DOHH2 (cell line): ENCODE data around the gene PLS3.

Experiments used
- H3F3A ChIP-seq: fragments of 200-600 bp; sonication (generic), shearing (Covaris generic); 2 replicates; pipeline ENCODE4 v1.6.0; 2016; ENCODE audit warnings: antibody characterized with exemption, mild to moderate bottlenecking; ENCODE audit not compliant: control insufficient read depth, insufficient read depth
- H3K27ac ChIP-seq: fragments of 200-600 bp; sonication (generic); 2 replicates; pipeline ENCODE4 v1.5.1; 2014; ENCODE audit warnings: low read depth, mild to moderate bottlenecking, low read length, moderate library complexity
- H3K27me3 ChIP-seq: fragments of 200-600 bp; sonication (generic); 2 replicates; pipeline ENCODE4 v1.6.1; 2014; ENCODE audit warnings: mild to moderate bottlenecking, low read length, mixed read lengths; ENCODE audit not compliant: control insufficient read depth
- H3K36me3 ChIP-seq: fragments of 200-600 bp; sonication (generic); 2 replicates; pipeline ENCODE4 v1.6.1; 2014; ENCODE audit warnings: mild to moderate bottlenecking, low read length, moderate library complexity, mixed read lengths; ENCODE audit not compliant: control insufficient read depth
- H3K4me1 ChIP-seq: fragments of 200-600 bp; sonication (generic); 2 replicates; pipeline ENCODE4 v1.6.1; 2014; ENCODE audit warnings: mild to moderate bottlenecking, low read length, mixed read lengths; ENCODE audit not compliant: control insufficient read depth
- H3K4me2 ChIP-seq: fragments of 200-600 bp; sonication (generic); 2 replicates; pipeline ENCODE4 v1.6.0; 2014; ENCODE audit warnings: mild to moderate bottlenecking, low read length, moderate library complexity
- H3K4me3 ChIP-seq: fragments of 200-600 bp; sonication (generic); 2 replicates; pipeline ENCODE4 v1.5.1; 2014; ENCODE audit warnings: mild to moderate bottlenecking, low read length, mixed read lengths
- H3K79me2 ChIP-seq: fragments of 200-600 bp; sonication (generic); 2 replicates; pipeline ENCODE4 v1.6.1; 2014; ENCODE audit warnings: mild to moderate bottlenecking, low read length, mixed read lengths; ENCODE audit not compliant: control insufficient read depth
- H3K9me2 ChIP-seq: fragments of 200-600 bp; sonication (generic); replicated peaks from 2 replicates; pipeline ENCODE4 v1.6.1; 2014; ENCODE audit warnings: mild to moderate bottlenecking, low read length, mixed read lengths; ENCODE audit not compliant: control insufficient read depth
- H3K9me3 ChIP-seq: fragments of 200-600 bp; sonication (generic); 2 replicates; pipeline ENCODE4 v1.6.1; 2014; ENCODE audit warnings: antibody characterized with exemption, low read length, mixed read lengths; ENCODE audit not compliant: control insufficient read depth, insufficient read depth
- H4K20me1 ChIP-seq: fragments of 200-600 bp; sonication (generic); 2 replicates; pipeline ENCODE4 v1.6.0; 2014; ENCODE audit warnings: low read depth, mild to moderate bottlenecking, antibody characterized with exemption, low read length, moderate library complexity; ENCODE audit not compliant: control insufficient read depth, insufficient read depth
- EZH2phosphoT487 ChIP-seq: fragments of 200-600 bp; sonication (generic); IDR thresholded peaks from 2 replicates; pipeline ENCODE4 v1.6.1; 2017; ENCODE audit warnings: borderline replicate concordance, mild to moderate bottlenecking, antibody characterized with exemption, low read length, moderate library complexity, mixed read lengths
- TF ChIP-seq, protein P1 (sequence below): fragments of 200-600 bp; sonication (generic); IDR thresholded peaks from one replicate; pipeline ENCODE4 v1.5.1; 2014; ENCODE audit warnings: antibody characterized with exemption, mild to moderate bottlenecking, low read depth, low read length; ENCODE audit not compliant: poor library complexity, severe bottlenecking

Gene PLS3

GRCh38 chrX:115603534-115604074 is 42.6 kb downstream of the PLS3 start:
- Histone ChIP-seq H3K27ac (no peak overlapping the region), H3F3A (no peaks in the 10 kb centered on the region), H3K4me3 (no peak overlapping the region), H3K4me2 (no peak overlapping the region), H3K4me1 (no peaks in the 10 kb centered on the region), H3K36me3 (no peaks in the 10 kb centered on the region), H3K79me2 (no peaks in the 10 kb centered on the region), H3K27me3 (no peaks in the 10 kb centered on the region), H4K20me1 (no peaks in the 10 kb centered on the region), H3K9me2 (no peaks in the 10 kb centered on the region), H3K9me3 (no peaks in the 10 kb centered on the region)
- no peak for TF ChIP-seq EZH2phosphoT487
- TF ChIP-seq, protein P1, sequence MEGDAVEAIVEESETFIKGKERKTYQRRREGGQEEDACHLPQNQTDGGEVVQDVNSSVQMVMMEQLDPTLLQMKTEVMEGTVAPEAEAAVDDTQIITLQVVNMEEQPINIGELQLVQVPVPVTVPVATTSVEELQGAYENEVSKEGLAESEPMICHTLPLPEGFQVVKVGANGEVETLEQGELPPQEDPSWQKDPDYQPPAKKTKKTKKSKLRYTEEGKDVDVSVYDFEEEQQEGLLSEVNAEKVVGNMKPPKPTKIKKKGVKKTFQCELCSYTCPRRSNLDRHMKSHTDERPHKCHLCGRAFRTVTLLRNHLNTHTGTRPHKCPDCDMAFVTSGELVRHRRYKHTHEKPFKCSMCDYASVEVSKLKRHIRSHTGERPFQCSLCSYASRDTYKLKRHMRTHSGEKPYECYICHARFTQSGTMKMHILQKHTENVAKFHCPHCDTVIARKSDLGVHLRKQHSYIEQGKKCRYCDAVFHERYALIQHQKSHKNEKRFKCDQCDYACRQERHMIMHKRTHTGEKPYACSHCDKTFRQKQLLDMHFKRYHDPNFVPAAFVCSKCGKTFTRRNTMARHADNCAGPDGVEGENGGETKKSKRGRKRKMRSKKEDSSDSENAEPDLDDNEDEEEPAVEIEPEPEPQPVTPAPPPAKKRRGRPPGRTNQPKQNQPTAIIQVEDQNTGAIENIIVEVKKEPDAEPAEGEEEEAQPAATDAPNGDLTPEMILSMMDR = no peak

GRCh38 chrX:115606861-115607260 is 45.9 kb downstream of the PLS3 start:
- Histone ChIP-seq H3K27me3 (no peaks in the 10 kb centered on the region), H4K20me1 (no peaks in the 10 kb centered on the region), H3K9me2 (no peaks in the 10 kb centered on the region), H3K4me3 (no peak overlapping the region), H3K36me3 (no peaks in the 10 kb centered on the region), H3K9me3 (no peaks in the 10 kb centered on the region), H3F3A (no peaks in the 10 kb centered on the region), H3K79me2 (no peaks in the 10 kb centered on the region), H3K4me2 (no peak overlapping the region), H3K4me1 (no peaks in the 10 kb centered on the region), H3K27ac (no peak overlapping the region)
- TF ChIP-seq EZH2phosphoT487 = no peak
- TF ChIP-seq, protein P1 = no peak

GRCh38 chrX:115609621-115610020 is 48.6 kb downstream of the PLS3 start:
- Histone ChIP-seq H4K20me1 (no peaks in the 10 kb centered on the region), H3K4me3 (no peak overlapping the region), H3K79me2 (no peaks in the 10 kb centered on the region), H3K27ac (no peak overlapping the region), H3K9me2 (no peaks in the 10 kb centered on the region), H3K27me3 (no peaks in the 10 kb centered on the region), H3K4me1 (no peaks in the 10 kb centered on the region), H3K4me2 (no peak overlapping the region), H3K36me3 (no peaks in the 10 kb centered on the region), H3F3A (no peaks in the 10 kb centered on the region), H3K9me3 (no peaks in the 10 kb centered on the region)
- TF ChIP-seq, protein P1 = no peak
- no peak for TF ChIP-seq EZH2phosphoT487
